HG02798 (cell line): ENCODE data around the gene CLDN1.

Experiments used
- ATAC-seq: cut with Tn5 transposase; IDR thresholded peaks from one replicate; pipeline ENCODE4 v1.9.1; 2021; ENCODE audit warnings: mild to moderate bottlenecking; ENCODE audit not compliant: unreplicated experiment, poor library complexity

The CLDN1 gene

DNA sequence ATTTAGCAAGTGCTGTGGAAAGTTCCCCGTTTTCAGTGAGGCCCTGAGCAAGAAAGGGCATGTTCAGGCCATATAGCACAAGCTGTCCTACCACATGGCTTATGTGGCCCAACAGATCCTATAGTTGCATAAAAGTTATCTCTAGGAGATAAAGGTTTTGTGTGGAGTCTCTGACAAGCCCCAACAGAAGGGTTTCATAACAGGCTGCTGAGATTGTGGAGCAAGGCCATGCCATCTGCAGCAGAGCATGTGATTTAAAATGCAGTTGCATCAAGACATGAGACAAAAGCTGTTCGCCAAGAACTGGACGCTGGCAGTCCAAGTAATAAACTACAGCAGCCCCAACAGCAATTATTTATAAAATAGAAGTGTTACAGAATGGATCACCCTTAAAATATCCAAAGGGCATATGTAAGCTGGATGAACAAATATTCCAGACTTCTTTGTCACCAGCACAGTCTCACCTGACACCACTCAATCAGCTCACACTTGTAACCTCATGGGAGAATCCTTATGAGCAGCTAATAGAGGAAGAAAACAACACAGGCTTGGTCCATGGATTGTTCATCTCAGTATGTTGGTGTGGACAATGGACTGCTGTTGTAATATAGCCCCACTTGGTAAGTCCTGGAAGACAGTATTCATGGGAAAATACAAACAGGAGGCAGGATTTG is 14.4 kb upstream of the CLDN1 start:
- ATAC-seq = no peak

DNA sequence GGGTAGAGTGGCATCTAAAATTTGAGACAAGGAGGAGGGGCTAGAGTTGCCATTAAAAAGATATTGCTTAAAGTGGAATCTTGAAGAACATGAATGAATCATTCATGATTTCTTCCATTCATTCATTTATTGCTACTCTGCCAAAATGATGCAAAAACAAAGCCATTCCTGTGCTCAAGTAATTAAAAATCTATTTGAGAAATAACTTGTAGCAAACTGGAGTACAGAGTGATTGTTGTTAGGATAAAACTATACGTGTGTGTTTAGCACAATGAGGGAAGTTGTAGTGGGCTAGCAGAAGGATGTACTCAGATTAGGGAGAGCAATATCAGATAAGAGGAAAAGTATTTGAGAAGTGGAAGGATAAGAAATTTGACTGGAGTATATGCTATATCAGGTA is 11.7 kb upstream of the CLDN1 start:
- ATAC-seq = no peak

DNA sequence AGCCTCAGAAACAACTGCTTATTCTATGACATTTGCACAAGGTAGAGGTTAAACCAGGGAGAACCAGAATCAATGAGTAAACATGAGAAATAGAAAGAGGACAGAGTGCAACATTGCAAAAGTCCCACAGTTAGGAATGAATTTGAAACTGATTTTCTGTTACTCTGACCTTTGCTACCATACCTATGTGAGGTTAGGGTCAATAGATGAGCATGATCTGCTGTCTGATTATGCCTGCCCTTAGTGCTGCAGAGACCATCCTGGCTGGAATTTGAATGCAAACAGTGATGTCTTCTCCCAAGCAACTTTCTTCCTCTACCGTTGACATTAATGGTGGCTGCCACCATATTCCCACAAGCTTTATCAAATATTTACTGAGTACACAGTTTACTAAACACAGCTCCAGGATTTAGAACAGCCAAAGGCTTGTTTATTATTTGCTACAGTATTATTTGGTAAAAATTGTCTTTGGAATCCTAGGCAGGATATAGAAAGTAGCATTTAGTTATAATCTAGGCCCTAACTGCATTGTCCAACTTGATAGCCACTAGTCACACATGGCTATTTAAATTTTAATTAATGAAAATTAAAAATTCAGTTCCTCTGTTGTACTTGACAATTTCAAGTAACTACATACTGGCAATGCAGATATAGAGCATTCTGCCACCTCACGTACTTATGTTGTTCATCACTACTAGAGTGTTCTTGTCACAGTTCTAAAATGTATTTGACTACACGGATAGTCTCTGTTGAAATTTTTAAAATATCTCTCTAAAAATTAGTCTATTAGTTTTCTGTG is 8.9 kb upstream of the CLDN1 start:
- ATAC-seq = no peak

DNA sequence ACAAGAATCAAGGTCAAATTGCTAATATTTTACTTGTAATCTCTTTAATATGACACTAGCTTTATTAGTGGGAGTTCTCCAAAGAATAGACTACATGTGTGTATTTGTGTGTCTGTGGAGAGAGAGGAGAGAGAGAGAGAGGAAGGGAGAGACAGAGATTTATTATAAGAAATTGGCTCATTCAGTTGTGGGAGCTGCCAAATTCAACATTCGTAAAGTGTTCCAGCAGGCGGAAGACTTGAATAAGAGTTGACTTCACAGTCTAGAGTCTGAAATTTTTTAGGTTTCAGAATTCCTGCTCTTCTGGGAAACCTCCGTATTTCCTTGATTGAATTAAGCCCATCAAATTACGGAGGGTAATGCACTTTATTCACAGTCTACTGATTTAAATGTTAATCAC is 4.7 kb upstream of the CLDN1 start:
- ATAC-seq = no peak

DNA sequence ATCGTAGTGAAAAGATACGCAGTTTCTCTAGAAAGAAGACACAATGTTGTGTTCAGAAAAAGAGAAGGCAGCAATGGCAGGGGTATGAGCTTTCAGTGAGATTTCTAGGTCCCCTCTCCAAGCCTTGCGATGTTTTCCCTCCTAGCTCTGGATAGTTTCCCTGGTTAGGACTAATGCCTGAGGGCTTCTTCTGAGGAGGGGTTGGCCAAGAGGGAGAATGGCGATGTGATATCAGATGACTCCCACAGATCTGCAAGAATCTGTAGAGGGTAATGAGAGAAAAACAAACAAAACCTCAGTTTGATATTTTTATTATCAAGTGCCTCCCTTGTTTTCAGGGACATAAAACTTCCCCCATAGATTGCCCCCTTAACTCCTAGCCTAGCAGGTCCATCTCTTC is 4.1 kb upstream of the CLDN1 start:
- no peak for ATAC-seq

DNA sequence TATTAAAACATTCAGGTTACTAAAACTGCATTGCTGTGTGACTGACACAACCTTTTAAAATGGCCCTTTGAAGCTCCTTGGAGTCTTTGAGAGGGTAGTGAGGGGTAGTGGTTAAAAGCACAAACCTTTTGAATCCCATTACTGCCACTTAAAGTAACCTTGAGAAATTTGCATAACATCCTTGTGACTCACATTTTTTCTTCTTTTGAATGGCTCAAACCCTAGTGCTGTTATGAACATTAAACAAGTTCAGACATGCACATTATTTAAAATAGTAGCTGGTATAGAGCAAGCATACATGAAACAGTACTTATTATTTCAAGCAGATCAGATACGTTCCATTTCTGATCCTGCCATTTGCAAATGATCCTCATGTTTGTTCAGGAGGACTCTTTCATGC is 3.7 kb upstream of the CLDN1 start:
- ATAC-seq = no peak

DNA sequence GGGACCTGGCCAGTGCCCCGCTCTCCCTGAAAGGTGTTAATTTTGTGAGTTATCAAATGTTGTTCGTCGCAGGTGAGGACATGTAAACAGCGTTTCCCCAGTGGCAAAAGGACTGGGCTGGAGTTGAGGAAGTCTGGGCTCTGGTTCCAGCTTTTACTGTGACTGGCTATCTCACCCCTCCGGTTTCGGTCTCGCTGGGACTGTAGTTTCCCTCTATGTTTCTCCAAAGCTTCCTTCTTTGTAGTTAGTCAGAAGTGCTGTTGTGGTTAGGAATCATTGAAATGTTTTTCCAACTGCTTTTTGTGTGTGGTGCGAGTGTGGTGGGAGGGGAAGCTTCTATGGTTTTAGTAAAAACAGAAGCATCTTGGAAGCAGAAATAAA is 990 bp upstream of the CLDN1 start:
- no peak for ATAC-seq

DNA sequence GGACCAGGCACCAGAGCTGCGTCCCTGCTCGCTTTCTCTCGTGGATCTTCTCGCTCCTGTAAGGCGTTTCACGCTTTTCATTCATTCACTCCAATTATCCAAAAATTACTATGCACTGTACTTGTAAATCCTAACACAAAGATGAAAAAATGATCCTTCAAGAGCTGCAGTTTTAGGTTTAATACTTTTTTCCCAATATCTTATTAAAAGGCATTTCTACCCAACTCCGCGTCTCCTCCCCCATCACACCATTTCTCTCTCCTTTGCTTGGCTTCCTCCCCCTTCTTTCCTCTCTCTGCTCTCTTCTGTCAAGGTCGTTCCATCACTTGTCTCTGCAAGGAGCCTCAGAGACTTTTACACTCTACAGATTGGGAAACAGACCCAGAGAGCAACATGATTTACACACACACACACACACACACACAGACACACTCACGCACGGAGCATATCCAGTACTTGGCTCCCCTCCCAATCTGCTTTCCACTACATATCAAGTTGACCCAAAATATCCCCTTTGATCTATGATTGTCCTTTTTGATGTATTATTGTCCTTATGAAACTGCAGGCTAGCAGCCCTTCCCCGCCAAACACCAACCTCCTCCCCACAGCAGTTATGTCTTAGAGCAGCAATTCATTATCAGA is 479 bp upstream of the CLDN1 start:
- ATAC-seq = no peak

DNA sequence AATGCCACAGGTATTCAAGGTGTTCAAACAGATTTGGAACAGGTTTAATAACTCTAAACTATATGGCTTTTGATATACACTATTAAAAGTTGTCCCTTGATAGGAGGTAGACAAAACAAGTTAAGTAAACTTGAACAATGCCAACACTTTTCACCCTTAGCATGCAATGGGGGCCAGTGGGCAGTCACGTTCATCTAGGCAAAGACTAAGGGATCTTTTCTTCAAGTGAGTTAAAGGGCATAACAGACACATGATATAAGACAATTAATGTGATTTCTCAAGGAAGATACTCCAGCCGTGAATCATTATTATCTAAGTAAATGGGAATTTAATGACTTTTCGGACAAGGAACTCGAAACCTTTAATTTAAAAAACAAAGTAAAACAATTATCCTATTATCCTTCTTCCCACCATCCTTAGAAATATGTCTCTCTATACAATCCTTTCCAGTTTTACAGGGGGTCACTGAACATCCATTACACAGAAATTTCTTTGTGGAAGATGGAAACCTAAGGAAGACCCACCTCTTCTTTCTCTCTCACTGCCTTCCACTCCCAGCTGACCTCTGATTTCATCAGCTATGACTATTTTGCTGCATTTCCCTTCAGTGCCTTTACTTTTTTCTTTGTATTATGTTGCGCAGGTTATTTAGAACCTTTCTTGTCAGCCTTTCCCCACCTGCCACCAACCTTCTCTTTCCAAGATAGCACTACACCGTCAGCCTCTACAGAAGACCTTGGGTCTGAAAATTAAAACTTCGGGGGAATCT is 1.5 kb downstream of the CLDN1 start:
- no peak for ATAC-seq

DNA sequence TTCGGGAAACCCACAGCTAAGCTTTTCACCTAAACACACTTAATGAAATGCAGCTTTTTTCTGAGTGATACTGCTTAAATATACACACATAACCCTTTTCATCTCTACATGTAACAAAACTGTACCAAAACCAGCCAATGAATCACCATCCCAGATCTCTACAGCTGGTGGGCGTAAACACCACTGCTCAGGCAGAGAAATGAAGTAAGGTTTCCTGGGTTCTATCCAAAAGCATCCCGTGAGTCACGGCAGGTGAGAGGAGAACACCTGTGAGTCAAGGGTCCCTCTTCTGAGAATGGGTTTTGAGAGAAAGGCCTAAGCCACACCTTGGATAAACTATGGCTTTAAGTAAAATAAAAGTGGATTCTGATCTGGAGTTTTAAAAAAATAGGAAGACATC is 2.6 kb downstream of the CLDN1 start:
- ATAC-seq = no peak

DNA sequence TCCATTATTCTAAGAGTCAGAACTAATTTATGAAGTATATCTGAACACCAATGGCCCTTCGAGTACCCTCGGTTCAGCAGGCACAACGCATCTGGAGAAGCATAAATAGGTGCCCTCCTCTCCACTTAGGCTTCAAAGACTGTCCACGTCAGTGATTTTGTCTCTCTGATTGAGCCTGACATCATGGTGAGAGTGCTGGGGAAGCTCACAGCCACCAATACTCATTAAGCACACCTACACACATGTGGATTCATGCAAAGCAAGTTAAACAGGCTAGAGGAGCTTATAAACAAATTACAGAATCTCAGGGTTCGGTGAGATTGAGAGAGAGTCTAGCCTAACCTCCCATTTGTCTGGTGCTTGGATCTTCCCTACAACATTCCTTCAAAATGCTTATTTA is 3.6 kb downstream of the CLDN1 start:
- ATAC-seq = no peak

DNA sequence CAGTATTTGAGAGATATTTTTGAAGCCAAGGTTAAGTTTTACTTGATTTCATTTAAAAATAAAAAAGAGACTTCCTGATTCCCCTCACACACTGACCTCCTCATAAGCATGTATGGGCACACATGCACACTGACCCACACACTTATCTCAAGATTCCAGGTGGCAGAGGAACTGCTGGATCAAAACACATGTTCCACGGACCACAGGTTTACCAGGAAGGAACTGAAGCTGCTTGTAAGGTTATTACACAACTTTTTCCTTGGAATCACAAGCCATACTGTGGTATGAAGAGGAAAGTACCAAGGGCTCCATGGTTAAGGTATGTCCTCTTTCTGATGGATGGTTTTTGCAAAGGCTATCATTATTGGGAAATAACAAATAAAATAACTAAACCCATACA is 7.5 kb downstream of the CLDN1 start:
- no peak for ATAC-seq

DNA sequence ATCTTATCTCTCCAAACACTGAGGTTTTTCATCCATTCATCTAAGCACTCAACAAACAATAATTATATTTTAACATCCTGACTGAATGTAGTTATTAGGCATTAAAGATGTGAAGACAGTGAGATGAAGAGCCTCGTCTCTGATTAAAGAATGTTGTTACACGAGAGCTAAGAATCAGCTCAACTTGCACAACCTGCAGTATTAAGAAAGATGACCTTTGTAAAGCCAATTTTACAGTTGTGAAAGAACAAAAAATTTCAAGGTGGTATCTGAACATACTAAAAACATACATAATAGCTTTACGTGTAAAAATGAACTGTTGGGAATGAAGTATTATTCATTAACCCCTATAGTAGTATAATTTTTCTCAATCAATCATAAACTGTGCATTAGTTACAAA is 12.8 kb downstream of the CLDN1 start:
- no peak for ATAC-seq

DNA sequence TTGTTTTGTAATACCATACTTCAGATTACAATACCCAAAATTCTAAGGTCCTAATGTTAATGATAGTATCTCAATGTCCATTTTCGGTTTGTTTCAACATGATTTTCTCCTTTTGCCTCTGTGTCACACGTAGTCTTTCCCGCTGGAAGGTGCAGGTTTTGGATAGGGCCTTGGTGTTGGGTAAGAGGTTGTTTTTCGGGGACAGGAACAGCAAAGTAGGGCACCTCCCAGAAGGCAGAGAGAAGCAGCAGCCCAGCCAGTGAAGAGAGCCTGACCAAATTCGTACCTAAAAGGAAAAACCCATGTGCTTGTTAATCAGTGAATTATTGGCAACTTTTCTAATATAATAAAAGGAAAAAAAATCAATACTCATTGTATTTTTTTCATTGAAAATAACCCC is 14.1 kb downstream of the CLDN1 start:
- no peak for ATAC-seq

DNA sequence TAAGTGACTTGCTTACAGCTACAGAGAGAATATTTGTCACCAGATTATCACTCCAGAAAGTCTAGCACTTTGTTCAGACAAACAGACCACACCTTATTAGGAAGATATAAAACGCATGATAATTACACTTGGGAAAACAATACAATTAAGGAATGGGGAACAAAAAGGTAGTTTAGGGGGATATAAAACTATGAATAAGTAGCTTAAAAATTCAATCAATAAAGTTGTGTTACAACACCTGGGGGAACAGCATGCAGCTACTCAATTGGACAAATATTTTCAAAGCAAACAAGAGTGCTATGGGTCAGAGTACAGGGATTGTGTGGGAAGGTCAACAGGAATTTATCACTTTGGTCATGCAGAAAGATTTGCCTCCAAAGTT is 15.1 kb downstream of the CLDN1 start:
- no peak for ATAC-seq

DNA sequence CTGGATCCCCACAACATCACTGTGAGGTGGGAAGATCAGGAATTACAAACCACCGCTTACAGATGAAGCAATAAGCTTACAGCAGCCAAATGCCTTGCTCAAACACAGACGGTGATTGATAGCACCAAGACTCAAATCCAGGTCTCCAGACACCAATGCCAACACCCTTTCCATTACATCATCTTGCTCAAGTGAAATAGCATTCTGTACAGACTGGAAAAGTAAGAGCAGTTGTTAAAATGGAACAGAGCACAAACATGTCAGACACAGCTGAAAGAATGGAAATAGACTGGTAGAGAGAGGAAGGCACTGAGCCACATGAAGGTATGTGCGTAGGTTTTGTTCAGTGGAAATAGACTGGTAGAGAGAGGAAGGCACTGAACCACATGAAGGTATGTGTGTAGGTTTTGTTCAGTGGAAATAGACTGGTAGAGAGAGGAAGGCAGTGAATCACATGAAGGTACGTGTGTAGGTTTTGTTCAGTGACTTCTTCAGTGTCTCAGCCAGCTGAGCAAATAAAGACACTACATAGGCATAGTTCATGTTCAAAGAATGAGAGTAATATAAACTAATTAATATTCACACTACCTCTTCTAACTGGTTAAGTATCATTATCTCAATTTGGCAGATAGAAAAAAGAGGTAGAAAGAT is 15.6 kb downstream of the CLDN1 start:
- ATAC-seq = no peak

DNA sequence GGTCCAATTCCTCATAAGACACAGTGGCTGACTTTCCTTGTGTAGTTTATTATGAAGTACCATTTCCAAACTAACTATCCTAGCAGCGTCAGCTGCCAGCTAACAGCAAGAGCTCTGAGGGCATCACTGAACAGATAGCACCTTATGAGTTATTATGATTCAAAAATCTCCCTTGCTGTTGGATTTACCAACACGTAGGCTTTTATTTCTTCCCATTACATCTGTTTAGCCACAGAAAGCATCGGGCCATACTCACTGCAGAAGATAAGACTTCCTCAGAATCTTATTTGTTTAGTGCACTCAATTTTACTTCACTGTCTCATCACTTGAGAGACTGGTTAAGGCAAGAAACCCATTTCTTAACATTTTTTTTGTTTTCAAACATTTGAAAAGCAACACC is 16.2 kb downstream of the CLDN1 start:
- no peak for ATAC-seq

DNA sequence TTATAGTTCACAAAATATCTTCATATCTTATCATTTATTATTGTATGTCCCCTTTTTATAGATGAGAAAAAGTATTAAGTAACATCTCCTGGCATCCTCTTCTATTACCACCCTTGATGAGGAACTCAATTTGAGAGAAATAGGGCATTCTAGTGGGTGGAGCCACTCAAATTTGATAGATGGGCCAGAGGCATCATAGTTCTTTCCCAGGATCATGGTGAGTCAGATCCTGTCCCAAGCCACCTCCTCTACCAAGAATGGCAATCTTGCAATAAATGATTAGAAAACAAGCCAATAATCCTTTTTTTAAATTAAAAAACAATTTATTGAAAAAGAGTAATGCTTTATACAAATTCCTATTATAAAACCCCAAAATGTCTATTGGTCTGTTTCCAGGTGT is 16.8 kb downstream of the CLDN1 start:
- ATAC-seq = no peak

DNA sequence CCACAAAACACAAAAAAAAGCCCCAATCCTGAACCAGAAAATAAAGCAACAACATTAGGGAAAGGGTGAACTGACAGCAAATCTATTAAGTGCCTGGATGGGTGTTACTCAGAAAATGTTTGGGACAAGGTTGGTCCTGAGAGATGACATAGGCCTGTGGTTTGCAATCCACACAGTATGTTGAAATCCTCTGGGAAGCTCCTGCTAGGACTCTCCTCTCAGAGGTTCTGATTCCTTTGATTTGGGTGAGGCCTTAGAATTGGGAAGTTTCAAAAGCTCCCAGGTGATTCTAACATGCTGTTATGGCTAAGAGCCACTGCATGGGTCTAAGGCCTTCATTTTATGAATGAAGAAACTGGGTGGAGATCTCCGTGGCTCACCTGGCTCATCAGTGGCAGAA is 18.4 kb downstream of the CLDN1 start:
- no peak for ATAC-seq

DNA sequence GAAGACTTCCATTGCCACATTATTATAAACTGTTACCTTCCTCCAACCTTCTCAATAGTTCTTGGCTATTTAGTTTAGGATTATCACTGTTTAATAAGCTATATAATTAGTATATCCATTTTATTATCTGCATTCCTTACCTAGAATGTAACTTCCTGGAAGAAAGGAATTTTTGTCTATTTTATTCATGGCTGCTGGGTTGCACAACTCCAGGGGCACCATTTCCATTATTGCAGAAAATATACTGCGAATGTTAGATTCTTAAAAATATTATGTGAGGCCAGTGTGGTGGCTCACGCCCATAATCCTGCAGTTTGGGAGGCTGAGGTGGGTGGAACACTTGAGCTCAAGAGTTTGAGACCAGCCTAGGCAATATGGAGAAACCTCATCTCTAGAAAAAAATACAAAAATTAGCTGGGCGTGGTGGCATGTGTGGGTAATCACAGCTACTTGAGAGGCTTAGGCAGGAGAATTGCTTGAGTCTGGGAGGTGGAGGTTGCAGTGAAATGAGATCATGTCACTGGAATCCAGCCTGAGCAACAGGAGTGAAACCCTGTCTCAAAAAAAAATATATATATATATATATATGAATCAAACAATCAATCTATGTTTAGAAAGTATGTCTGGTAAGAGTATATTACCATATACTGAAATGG is 19.9 kb downstream of the CLDN1 start:
- no peak for ATAC-seq
